Fibroblast of lung (primary cell): ENCODE measurements around the gene BBS9. TPM values are rescaled to one million over a fixed set of nuclear protein-coding genes. Genes with fewer than 3 reads are reported as not detected.

ENCODE experiments used
- DNase-seq, 2 donors: peaks; one replicate each; pipeline versions ENCODE4 v3.0.0 to v3.0.0-alpha.2; 2010; ENCODE audit warnings: low read depth in 2 of 2
- H2AFZ ChIP-seq: 2 replicates; pipeline ENCODE4 v1.5.1; 2012; ENCODE audit warnings: low read length, control low read depth, inconsistent platforms
- H3K27ac ChIP-seq: 2 replicates; pipeline ENCODE4 v1.5.1; 2011; ENCODE audit warnings: low read length, control low read depth; ENCODE audit not compliant: insufficient read depth
- H3K27me3 ChIP-seq: 2 replicates; pipeline ENCODE4 v1.5.1; 2011; ENCODE audit warnings: mild to moderate bottlenecking, low read length; ENCODE audit not compliant: control insufficient read depth, insufficient read depth
- H3K36me3 ChIP-seq: 2 replicates; pipeline ENCODE4 v1.5.1; 2011; ENCODE audit warnings: low read length; ENCODE audit not compliant: control insufficient read depth, insufficient read depth
- H3K4me1 ChIP-seq: 2 replicates; pipeline ENCODE4 v1.5.1; 2011; ENCODE audit warnings: low read length; ENCODE audit not compliant: control insufficient read depth, insufficient read depth; ENCODE audit errors: extremely low read depth
- H3K4me2 ChIP-seq: 2 replicates; pipeline ENCODE4 v1.5.1; 2011; ENCODE audit warnings: low read length, control low read depth; ENCODE audit not compliant: insufficient read depth; ENCODE audit errors: extremely low read depth
- H3K4me3 ChIP-seq, 4 experiments: fragments of 200-600 bp in 1 of 4; sonication (generic) in 1 of 4; replicated peaks in 1 of 4; 2 replicates each; pipeline ENCODE4 v1.5.1; 2011 to 2016; ENCODE audit warnings: low read length in 4 of 4, low read depth in 3 of 4, mild to moderate bottlenecking in 3 of 4, control low read depth in 2 of 4, inconsistent platforms in 1 of 4, mixed read lengths in 1 of 4; ENCODE audit not compliant: insufficient read depth in 1 of 4; ENCODE audit errors: control extremely low read depth in 1 of 4
- H3K79me2 ChIP-seq: 2 replicates; pipeline ENCODE4 v1.5.1; 2012; ENCODE audit warnings: mild to moderate bottlenecking, low read length, inconsistent platforms; ENCODE audit not compliant: control insufficient read depth, insufficient read depth
- H3K9ac ChIP-seq: 2 replicates; pipeline ENCODE4 v1.5.1; 2011; ENCODE audit warnings: mild to moderate bottlenecking, low read length, control low read depth; ENCODE audit not compliant: insufficient read depth
- H3K9me3 ChIP-seq: 2 replicates; pipeline ENCODE4 v1.5.1; 2012; ENCODE audit warnings: low read depth, low read length; ENCODE audit not compliant: control insufficient read depth, insufficient read depth
- H4K20me1 ChIP-seq: 2 replicates; pipeline ENCODE4 v1.5.1; 2011; ENCODE audit warnings: low read length; ENCODE audit not compliant: control insufficient read depth, insufficient read depth; ENCODE audit errors: extremely low read depth
- CTCF ChIP-seq, 2 donors: IDR thresholded peaks in 1 of 2; conservative IDR thresholded peaks in 1 of 2; 1 replicate in 1 of 2; 2 replicates in 1 of 2; pipeline ENCODE4 v1.5.1; 2011 to 2012; ENCODE audit warnings: low read length in 2 of 2, control low read depth in 1 of 2, inconsistent platforms in 1 of 2, low read depth in 1 of 2, mild to moderate bottlenecking in 1 of 2
- EZH2 ChIP-seq: IDR thresholded peaks from 2 replicates; pipeline ENCODE4 v1.5.1; 2012; ENCODE audit warnings: low read length, control low read depth, mild to moderate bottlenecking; ENCODE audit errors: missing control alignments
- polyA plus RNA-seq, 2 donors: library from polyadenylated mRNA; depleted of rRNA in 1 of 2; stranded (reverse) in 1 of 2; unstranded in 1 of 2; fragments of >200 nt; gene quantifications; 2 replicates each; pipeline ENCODE4 v1.2.1, GENCODE V29; 2011 to 2012; ENCODE audit warnings: missing spikeins in 1 of 2
- total RNA-seq: library from RNA; depleted of rRNA; stranded (reverse); fragments of >200 nt; gene quantifications from 2 replicates; pipeline ENCODE4 v1.2.1, GENCODE V29; 2014

Gene BBS9
- total and polyA plus RNA-seq, 2 donors (not counting 1 experiment from before 2014, with no cell fraction given), result 19.1 to 26.9 TPM

DNA sequence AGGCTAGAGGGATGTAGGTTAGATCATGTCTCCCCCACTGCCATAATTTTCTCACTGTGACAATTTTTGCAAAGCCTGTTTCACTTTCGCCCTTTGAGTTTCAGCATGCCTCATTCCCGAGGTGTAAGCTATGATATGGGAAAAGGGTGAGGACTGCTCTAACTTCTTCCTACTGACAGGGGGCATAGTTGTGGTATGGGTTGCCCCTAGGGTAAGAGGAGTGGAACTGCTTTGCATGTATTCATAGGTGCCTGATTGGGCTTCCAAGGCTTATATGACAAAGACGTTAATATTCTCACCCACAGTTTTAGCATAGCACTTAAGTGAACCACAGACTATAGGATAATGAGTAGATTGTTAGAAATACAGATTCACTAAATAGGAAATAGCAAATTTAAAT lies 148.7 kb downstream of the BBS9 start:
- Histone ChIP-seq H3K9ac (no peak overlapping the region), H3K36me3 (no peaks in the 10 kb centered on the region), H3K27me3 (no peaks in the 10 kb centered on the region), H3K9me3 (no peaks in the 10 kb centered on the region), H3K27ac (no peak overlapping the region), H2AFZ (no peak overlapping the region), H4K20me1 (no peaks in the 10 kb centered on the region), H3K4me1 (no peaks in the 10 kb centered on the region), H3K4me3 (no peak overlapping the region), H3K4me2 (no peak overlapping the region), H3K79me2 (no peaks in the 10 kb centered on the region)
- no peak for TF ChIP-seq CTCF (conservative IDR thresholded peaks at IDR 0.05 in 1 of 2, IDR thresholded peaks at IDR 0.05 in 1 of 2; ENCODE audit: low read depth in 1 of 2, low read length in 2 of 2)
- TF ChIP-seq EZH2, result no peak
- DNase-seq, result no peak

DNA sequence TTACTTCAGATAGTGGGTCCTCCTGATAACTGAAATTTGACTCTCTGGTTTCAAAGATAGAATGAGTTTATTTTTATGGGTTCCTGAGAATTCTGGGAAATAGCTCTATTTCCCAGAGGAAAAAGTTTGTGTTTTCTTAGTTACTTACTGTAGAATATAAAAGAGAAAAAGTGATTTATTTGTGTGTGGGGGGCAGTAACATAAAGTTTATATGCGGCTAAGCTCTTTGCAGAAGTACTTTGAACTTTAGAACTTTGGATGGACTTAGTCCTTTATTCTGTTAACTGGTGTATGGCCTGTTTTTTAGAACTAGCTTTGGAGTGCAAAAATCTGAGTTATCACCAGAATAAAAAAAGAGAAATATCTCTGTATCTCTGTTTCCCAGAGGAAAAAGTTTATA lies 157.1 kb downstream of the BBS9 start:
- H2AFZ ChIP-seq, result no peak overlapping the region
- H3K79me2 ChIP-seq, result no peaks in the 10 kb centered on the region
- H4K20me1 ChIP-seq, result no peaks in the 10 kb centered on the region
- H3K27ac ChIP-seq, result no peak overlapping the region
- no peak overlapping the region for H3K9ac ChIP-seq
- H3K27me3 ChIP-seq, result no peaks in the 10 kb centered on the region
- no peak overlapping the region for H3K4me3 ChIP-seq
- TF ChIP-seq EZH2, result no peak
- no peaks in the 10 kb centered on the region for H3K36me3 ChIP-seq
- DNase-seq, result no peak
- H3K9me3 ChIP-seq, result no peaks in the 10 kb centered on the region
- no peak overlapping the region for H3K4me2 ChIP-seq
- no peaks in the 10 kb centered on the region for H3K4me1 ChIP-seq

DNA sequence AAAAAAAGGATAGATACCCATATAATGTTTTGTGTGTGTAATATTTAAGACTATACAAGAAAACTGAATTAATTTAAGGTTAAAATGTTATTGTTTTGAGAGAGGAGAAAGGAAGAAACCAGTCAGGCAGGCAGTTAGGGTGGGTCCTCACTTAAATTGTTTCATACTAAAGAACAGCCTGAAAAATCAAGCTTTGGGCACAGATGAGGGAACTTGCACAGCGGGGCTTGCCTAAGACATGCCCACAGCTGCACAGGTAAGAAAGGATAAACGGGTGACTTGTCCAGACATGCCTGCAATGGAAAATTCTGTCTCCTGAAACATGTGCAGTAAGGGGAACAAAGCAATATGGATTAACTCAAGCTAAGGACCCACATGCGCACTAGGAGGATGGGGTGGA lies 158.4 kb downstream of the BBS9 start:
- Histone ChIP-seq H4K20me1 (no peaks in the 10 kb centered on the region), H3K4me3 (no peak overlapping the region), H3K9ac (no peak overlapping the region), H3K36me3 (no peaks in the 10 kb centered on the region), H3K9me3 (no peaks in the 10 kb centered on the region), H3K4me2 (no peak overlapping the region), H2AFZ (no peak overlapping the region), H3K4me1 (no peaks in the 10 kb centered on the region), H3K79me2 (no peaks in the 10 kb centered on the region), H3K27ac (no peak overlapping the region), H3K27me3 (no peaks in the 10 kb centered on the region)
- no peak for TF ChIP-seq CTCF (conservative IDR thresholded peaks at IDR 0.05 in 1 of 2, IDR thresholded peaks at IDR 0.05 in 1 of 2; ENCODE audit: low read depth in 1 of 2, low read length in 2 of 2)
- no peak for TF ChIP-seq EZH2
- DNase-seq, result no peak

DNA sequence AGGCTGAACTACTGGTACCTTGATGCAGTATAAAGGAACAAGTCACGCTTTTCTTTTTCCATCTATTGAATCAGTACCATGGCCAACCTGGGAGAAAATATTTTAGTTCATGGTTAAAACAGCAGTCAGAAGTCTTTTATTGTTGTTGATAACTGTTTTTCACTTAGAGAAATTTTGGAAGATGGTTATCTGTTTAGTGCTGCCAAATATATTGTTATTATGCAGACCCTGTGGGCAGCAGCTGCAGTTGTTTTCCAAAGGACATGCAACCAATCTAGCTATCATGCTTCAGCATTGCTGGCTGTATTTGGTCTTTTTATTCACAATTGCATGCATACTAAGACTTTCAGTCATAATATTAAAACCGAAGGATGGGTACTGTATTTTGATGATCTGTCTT lies 169.5 kb downstream of the BBS9 start:
- no peak for TF ChIP-seq EZH2
- no peak for TF ChIP-seq CTCF (conservative IDR thresholded peaks at IDR 0.05 in 1 of 2, IDR thresholded peaks at IDR 0.05 in 1 of 2; ENCODE audit: low read depth in 1 of 2, low read length in 2 of 2)
- no peak for DNase-seq
- H3K9me3 ChIP-seq, result no peaks in the 10 kb centered on the region
- no peak overlapping the region for H3K27ac ChIP-seq
- H3K36me3 ChIP-seq, result no peaks in the 10 kb centered on the region
- H3K79me2 ChIP-seq, result no peaks in the 10 kb centered on the region
- no peak overlapping the region for H3K4me2 ChIP-seq
- no peak overlapping the region for H3K9ac ChIP-seq
- no peaks in the 10 kb centered on the region for H4K20me1 ChIP-seq
- H3K4me1 ChIP-seq, result no peaks in the 10 kb centered on the region
- H3K27me3 ChIP-seq, result no peaks in the 10 kb centered on the region
- no peak overlapping the region for H3K4me3 ChIP-seq
- H2AFZ ChIP-seq, result no peak overlapping the region
